Activated CD4-positive, CD25-positive, alpha-beta regulatory T cell (primary cell): ENCODE measurements around the gene ARF4.
A peak's percentile ranks its signal among the peaks of the same experiment; 100 is the strongest.

ENCODE experiments used
- DNase-seq, 4 experiments: peaks; one replicate each; lab custom pipeline; 2025; lab: John Stamatoyannopoulos, UW

The ARF4 gene

DNA sequence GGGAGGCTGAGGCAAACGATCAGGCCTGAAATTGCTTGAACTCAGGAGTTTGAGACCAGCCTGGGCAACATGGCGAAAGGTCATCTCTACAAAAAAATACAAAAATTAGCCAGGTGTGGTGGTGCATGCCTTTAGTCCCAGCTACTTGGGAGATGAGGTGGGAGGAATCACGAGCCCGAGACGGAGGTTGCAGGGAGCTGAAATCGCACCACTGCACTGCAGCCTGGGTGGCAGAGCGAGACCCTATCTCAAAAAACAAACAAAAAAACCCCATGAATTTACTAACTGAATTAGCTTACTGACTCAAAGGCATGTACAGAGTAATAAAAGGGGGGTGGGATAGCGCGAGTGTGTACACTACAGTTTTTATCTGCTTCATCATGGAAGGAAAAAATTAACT, 19.3 kb downstream of the ARF4 start:
- DNase-seq: no peak

DNA sequence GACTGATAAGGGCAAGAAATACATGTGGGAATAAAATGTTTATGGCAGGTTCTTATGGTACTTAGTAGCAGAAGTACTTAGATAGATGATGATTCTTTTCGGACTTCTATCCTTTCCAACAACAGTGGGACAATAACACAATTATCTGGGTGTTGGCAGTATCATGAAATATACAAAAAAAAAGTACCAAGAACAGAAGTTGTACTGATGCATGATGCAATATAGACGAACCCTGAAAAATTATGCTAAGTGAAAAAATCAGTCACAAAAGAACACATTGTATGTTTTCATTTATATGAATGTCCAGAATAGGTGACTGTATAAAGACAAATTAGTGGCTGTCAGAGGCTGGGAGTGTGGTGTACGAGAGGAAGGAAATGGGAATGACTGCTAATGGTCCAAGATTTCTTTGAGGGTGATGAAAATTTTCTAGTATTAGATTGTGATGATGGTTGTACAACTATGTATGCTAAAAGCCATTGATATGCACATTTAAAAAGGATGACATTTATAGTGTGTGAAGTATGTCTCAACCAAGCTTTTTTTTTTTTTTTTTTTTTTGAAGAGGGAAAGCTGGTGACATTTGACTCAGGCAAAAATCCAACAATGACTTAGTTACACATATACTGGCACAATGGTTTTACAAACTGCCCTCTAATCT, 21.0 kb downstream of the ARF4 start:
- DNase-seq: no peak

DNA sequence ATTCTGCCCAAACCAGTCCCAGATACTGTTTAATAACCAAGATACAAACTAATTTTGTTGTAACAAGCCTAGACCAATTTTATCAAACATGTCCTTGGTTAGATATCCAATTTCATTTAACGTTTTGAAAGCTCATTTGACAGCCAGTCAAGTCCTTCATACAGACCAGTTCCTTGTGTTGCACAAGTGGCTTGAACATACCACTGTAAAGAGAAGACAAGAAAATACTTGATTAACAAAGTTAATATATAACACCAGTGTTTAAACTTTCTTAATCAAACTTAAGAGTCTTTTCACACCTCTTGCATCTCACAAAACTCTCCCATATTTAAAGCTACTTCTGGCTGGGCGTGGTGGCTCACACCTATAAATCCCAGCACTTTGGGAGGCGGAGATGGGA, 25.0 kb downstream of the ARF4 start:
- DNase-seq: no peak

DNA sequence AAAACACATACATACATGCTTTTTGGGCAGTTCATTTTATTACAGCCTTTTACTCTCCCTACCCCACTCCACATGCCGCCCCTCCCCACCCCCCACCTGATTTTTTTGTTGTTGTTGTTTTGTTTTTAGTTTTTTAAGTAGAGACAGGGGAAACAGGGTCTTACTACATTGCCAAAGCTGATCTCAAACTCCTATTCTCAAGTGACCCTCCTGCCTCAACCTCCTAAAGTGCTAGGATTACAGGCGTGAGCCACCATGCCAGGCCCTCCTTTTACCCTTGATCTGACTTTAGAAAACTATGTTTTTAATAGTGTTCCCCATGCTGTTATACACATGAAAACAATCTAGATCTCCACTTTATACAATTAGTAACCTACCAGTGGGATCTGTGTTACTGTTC, 26.3 kb downstream of the ARF4 start:
- no peak for DNase-seq

DNA sequence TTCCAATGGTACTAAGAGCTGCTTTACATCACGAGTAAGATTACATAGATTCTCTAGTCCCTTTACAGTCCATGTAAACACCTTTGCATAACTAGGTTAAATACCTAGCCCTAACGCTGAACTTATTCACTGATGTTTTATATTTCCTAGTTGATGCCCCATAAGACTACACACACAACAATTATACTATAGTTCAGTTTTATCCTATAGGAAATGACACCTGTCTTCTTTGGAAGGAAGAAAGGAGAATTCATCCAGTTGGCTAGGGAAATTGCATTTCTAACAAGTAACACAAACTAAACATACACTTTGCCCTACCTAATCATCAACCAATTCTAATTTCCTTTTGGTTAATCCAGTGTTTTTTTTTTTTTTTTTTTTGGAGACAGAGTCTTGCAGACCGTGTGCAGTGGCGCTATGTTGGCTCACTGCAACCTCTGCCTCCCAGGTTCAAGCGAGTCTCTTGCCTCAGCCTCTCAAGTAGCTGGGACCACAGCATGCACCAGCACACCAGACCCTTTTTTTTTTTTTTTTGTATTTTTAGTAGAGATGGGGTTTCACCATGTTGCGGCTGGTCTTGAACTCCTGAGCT, 27.2 kb downstream of the ARF4 start:
- DNase-seq: no peak

DNA sequence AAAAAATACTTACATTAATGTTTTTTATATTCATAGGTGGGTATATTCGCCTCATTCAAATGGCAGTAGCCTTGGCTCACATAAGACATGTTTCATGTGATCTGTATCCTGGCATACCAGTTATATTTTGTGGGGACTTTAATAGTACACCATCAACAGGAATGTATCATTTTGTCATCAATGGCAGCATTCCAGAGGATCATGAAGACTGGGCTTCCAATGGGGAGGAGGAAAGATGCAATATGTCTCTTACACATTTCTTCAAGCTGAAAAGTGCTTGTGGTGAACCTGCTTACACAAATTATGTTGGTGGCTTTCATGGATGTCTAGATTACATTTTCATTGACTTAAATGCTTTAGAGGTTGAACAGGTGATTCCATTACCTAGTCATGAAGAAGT, 37.6 kb downstream of the ARF4 start:
- DNase-seq: no peak

DNA sequence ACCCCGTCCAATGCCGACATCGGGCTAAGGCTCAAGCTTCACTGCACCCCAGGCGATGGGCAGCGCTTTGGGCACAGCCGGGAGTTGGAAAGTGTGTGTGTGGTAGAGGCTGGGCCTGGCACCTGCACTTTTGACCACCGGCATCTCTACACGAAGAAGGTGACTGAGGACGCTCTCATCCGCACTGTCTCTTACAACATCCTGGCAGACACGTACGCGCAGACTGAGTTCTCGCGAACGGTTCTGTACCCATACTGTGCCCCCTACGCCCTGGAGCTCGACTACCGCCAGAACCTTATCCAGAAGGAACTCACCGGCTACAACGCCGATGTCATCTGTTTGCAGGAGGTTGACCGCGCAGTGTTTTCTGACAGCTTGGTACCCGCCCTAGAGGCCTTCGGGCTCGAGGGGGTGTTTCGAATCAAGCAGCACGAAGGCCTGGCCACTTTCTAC, 40.0 kb downstream of the ARF4 start:
- peak in 2 of 4 experiments; percentile 4 to 9 for DNase-seq

DNA sequence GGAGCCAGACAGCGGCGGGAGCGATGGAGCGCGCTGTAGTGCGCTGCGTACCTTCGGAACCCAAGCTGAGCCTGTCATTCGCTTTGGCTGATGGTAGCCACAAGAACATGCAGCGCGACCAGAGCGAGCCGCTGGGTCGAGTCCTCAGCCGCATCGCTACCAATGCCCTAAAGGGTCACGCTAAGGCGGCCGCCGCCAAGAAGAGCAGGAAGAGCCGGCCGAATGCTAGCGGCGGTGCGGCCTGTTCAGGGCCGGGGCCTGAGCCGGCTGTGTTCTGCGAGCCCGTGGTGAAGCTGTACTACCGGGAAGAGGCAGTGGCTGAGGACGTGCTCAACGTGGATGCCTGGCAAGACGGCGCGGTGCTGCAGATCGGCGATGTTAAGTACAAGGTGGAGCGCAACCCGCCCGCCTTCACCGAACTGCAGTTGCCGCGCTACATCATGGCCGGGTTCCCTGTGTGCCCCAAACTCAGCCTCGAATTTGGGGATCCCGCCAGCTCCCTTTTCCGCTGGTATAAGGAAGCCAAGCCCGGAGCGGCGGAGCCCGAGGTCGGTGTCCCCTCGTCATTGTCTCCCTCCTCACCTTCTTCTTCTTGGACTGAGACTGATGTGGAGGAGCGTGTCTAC, 40.6 kb downstream of the ARF4 start:
- peak in 3 of 4 experiments; percentile 11 to 32 (median 15) for DNase-seq

DNA sequence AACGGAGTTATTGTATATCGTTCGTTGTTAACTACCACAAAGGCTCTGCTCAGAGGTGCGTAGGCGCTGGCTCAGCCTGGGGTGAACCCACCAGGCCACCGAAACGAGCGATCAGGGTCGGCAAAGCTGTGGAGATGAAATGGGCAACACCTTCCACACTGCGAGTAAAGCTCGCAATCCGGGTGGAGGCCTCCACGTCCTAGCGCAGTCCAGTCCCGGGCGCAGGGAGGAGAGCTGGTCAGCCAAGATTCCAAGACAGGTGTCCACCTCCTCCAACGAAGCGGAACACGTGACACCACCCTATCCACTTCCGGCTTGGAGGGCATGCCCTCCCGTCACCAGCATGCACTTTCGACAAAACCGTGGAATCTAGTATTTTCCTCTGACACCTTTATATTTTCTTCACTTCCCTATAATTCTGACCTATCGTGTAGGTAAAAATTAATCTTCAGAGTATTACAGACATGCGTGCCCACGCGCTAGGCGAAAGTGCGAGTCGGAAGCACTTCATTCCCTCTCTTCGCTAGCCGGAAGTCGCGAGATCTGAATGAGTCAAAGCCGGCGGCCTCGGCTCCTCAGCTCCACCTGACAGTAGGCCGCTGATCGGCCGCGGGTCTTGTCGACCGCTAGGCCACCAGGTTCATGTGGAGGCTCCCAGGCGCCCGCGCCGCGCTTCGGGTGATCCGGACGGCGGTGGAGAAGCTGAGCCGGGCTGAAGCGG, 41.2 kb downstream of the ARF4 start, which contains the start of gene PDE12:
Gene PDE12, plus strand, starts transcription at position 537 of the 721 bp plus-strand sequence. Its CDS starts 106 bp downstream, at position 643.
- peak; percentile 63 to 75 (median 66) for DNase-seq

DNA sequence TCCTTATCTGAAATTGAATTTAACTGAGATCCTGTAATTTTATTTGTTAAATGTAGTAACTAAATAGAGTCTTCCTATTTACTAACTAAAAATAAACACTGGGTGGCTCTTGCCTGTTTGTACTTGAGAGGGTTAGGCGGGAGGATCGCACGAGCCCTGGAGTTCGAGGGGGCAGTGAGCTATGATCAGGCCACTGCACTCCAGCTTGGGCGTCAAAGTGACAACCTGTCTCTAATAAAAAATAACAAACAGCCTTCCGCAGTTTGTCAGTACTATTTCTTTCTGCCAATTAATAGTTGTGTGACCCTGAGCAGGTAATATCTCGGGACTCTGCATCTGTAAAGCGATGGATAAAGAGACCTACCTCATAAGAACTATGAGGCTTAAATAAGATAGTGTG, 41.8 kb downstream of the ARF4 start:
- no peak for DNase-seq

DNA sequence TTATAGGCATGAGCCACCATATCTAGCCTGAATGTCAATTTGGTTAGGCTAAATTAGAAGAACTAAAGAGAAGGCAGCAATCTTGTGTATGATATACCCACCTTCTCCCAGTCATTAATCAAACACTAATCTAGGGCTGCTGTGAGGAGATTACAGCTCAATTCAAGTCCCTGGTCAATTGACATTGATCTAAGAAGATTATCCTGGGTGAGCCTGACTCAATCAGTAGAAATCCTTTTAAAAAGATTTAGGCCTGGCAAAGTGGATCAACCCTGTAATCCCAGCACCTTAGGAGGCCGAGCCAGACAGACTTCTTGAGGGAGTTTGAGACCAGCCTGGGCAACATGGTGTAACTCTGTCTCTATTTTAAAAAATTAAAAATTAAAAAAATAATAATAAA, 50.5 kb downstream of the ARF4 start:
- no peak for DNase-seq

DNA sequence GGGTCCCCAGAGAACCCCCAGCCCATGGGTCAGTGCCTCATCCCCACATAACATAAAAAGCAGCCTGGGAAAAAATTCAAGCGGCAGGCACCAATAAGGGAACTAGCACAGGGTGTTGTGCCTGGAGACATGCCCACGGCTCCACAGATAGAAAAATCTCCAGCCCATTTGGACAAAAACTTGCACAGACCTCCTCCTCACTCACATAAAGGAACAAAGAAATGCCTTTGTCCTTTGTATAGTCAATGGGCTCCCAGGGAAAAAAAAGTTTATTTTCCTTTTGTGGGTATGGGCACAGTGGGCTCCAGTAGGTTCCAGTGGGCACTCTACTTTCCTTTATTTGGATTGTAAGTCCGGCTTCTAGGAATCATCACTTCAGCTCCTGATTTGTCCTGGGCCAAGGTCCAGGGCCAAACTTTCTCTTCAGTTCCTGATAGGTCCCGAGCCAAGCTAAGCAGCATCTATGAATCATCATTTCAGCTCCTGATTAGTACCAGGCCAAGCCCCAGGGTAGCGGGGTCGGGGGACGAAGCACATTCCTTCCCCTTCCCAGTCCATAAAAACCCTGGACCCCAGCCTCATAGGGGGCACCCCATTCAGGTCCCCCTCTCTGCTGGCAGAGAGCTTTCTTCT, 51.4 kb downstream of the ARF4 start:
- no peak for DNase-seq

DNA sequence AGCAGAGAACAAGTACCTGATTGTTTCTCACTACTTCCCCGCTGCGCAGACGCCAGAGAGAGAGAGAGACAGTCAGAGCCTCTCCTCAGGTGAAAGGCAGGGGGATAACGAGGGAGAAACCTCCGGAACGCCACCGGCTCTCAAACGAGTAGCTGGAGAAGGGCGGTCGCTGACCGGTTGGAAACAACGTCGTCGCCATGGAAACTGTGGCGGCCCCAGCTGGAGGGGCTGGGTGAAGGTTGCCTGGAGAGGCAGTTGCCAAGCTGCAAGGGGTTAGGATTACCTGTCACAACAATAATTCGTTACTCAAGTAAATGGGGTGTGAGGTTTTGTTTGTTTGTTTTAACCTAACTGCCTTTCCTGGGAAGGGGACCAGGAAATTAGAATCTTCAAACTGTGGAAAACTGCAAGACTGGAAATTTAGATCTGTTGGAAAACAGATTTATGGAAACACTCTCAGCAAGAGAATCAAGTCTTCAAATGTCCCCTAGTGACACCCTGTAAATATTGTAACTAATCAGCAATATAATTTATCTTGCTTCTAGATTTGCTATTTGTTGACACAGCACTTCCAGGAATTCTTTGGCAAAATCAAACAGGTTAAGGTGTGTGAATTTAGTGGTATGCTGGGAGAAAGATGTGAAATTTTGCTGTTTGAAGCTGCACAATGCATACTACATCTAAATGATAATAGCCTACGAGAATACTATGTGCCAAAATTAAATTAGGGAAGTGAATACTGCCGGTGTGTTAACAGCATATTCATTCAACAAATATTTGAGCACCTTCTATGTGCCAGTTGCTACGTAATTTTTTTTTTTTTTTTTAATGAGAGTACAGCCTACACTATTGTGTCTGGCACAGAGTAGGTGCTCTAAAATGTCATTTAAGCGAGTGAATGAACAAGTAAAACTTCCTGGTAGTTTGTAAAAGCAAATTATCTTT, 52.7 kb downstream of the ARF4 start, which contains the start of gene DNAH12:
Gene DNAH12, minus strand, starts transcription at position 164 of the 945 bp plus-strand sequence. CDS start 1,474 bp downstream, outside the sequence.
- no peak for DNase-seq

DNA sequence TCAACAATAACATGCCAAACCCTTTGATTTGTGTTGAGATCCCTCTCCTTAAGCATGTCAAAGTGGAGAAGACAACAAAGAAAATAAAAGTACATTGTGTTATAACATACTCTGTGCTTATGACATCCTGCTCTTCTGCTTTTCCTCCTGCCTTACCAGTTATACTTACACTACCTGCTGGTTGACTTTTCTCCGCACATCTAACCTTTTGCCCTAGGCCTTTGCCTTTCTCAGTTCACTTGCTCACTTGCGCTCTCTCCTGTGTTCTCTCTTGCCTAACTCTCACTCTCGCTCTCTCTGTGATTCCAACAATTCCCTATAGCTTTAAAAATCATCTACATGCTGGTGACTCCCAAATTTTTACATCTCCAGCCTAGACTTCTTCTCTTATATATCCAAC, 58.7 kb downstream of the ARF4 start:
- DNase-seq: no peak

DNA sequence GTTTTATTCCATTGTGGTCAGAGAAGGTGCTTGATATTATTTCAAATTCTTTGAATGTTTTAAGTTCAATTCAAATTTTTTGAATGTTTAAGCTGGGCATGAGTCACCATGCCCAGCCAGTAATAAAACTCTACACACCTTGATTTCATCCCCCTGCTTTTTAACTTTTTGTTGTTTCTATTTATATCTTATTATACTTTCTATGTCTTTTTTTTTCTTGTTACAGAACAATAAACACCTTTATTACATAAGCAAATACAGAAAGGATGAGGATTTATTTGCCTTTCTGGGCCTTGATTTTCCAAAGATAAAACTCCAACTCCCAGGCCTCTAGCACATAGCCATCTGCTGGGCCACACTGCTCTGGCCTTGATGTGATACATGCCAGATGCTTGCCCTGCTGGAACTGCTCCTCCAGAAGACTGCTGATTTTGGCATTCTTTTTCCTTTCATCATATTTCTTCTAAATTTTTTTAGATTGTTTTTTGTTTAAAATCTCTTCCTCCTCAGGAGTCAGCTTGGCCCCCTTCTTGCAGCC, 67.0 kb downstream of the ARF4 start:
- DNase-seq: no peak
